Gastroesophageal sphincter (tissue), 4 donors: Measurements from ENCODE around the gene SLC16A10. TPM values are rescaled to one million over a fixed set of nuclear protein-coding genes. Genes with fewer than 3 reads are reported as not detected.
"Not testable (repeated sequence)": the region's sequence is repeated elsewhere in the genome, so short reads cannot be mapped to it uniquely, and the experiment has no call there.

Experiments
- ATAC-seq: fragments of 150-250 bp; one replicate; pipeline ENCODE4 v1.9.1; 2016; ENCODE audit warnings: mild to moderate bottlenecking, moderate library complexity
- H3K27ac ChIP-seq, 4 donors: fragments of 200-600 bp; sonication (generic) in 3 of 4; 1 replicate in 3 of 4; 2 replicates in 1 of 4; pipeline ENCODE4 v1.5.1; 2016 to 2019
- H3K27me3 ChIP-seq: fragments of 200-600 bp; sonication (generic); one replicate; pipeline ENCODE4 v1.5.1; 2019
- H3K36me3 ChIP-seq, 2 donors: fragments of 200-600 bp; sonication (generic); one replicate each; pipeline ENCODE4 v1.5.1; 2019; ENCODE audit warnings: control low read depth in 1 of 2
- H3K4me1 ChIP-seq, 3 donors: fragments of 200-600 bp; sonication (generic); 1 replicate in 2 of 3; 2 replicates in 1 of 3; pipeline ENCODE4 v1.5.1; 2016 to 2019; ENCODE audit warnings: control low read depth in 2 of 3
- H3K4me3 ChIP-seq, 2 donors: fragments of 200-600 bp; sonication (generic); one replicate each; pipeline ENCODE4 v1.5.1; 2019; ENCODE audit warnings: mild to moderate bottlenecking in 1 of 2, moderate library complexity in 1 of 2
- H3K9me3 ChIP-seq, 3 donors: fragments of 200-600 bp; sonication (generic); one replicate each; pipeline ENCODE4 v1.5.1; 2017 to 2019; ENCODE audit warnings: control low read depth in 2 of 3
- CTCF ChIP-seq, 4 experiments: fragments of 200-600 bp in 2 of 4; fragments of 450-650 bp in 2 of 4; sonication (generic) in 1 of 4; IDR thresholded peaks; one replicate each; pipeline ENCODE4 v1.5.1; 2017 to 2019; ENCODE audit warnings: antibody characterized with exemption in 4 of 4, mild to moderate bottlenecking in 2 of 4, moderate library complexity in 2 of 4
- EP300 ChIP-seq: sonication (generic); formaldehyde crosslinking; IDR thresholded peaks from one replicate; pipeline ENCODE4 v1.6.1; 2017; ENCODE audit warnings: antibody characterized with exemption, mild to moderate bottlenecking
- POLR2A ChIP-seq, 2 donors: fragments of 450-650 bp; IDR thresholded peaks; one replicate each; pipeline ENCODE4 v1.6.1; 2017; ENCODE audit warnings: antibody characterized with exemption in 2 of 2, mild to moderate bottlenecking in 2 of 2, moderate library complexity in 1 of 2
- POLR2AphosphoS5 ChIP-seq: sonication (generic); formaldehyde crosslinking; IDR thresholded peaks from one replicate; pipeline ENCODE4 v1.6.1; 2017; ENCODE audit warnings: antibody characterized with exemption
- WGBS, 2 donors: methylation state at CpG; one replicate each; pipeline ENCODE4 v1.1.5; 2018; ENCODE audit warnings: low coverage in 1 of 2; 5-methylcytosine and 5-hydroxymethylcytosine counted together
- total RNA-seq, 4 donors: library from RNA; depleted of rRNA; stranded (reverse); fragments of >200 nt; gene quantifications; one replicate each; pipeline ENCODE4 v1.1.0, GENCODE V29; 2016

SLC16A10 gene
- total RNA-seq, 4 donors from 2014 or later: 0.32 to 4.7 (median 0.93) TPM

DNA sequence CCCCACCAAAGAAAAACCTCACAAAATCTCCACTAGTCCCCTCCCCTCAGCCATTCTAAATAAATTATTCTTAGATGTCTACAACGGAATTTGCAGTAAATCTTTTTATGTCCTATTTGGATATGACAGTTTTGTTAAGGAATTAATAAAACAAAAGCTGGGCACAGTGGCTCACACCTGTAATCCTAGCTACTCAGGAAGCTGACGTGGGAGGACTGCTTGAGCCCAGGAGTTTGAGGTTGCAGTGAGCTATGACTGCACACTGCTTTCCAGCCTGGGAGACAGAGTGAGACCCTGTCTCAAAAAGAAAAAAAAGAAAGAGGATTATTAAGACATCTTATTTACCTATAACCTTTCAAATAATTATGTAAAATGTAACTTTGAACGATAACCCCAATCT, 165.4 kb downstream of the SLC16A10 start:
- H3K4me3 ChIP-seq: no peak overlapping the region
- 62 to 87% methylated on average over 2 to 3 of the region's 3 CpGs for WGBS, 2 donors
- TF ChIP-seq EP300: no peak
- no peak for TF ChIP-seq CTCF (IDR thresholded peaks at IDR 0.05)
- TF ChIP-seq POLR2A (IDR thresholded peaks at IDR 0.05): no peak
- no peak for TF ChIP-seq POLR2AphosphoS5
- H3K27ac ChIP-seq: no peak overlapping the region
- no peak for ATAC-seq
- no peaks in the 10 kb centered on the region for H3K4me1 ChIP-seq
- H3K9me3 ChIP-seq: no peaks in the 10 kb centered on the region
- no peaks in the 10 kb centered on the region for H3K36me3 ChIP-seq
- H3K27me3 ChIP-seq: peaks cover 17% of the 10 kb centered on the region

GRCh38 chr6:111254004-111254778, 166.9 kb downstream of the SLC16A10 start:
- H3K27me3 ChIP-seq: peaks cover 17% of the 10 kb centered on the region
- no peak overlapping the region for H3K27ac ChIP-seq
- H3K9me3 ChIP-seq: no peaks in the 10 kb centered on the region
- ATAC-seq: no peak
- WGBS, 2 donors: 56 to 65% methylated on average over 7 to 9 of the region's 9 CpGs
- no peaks in the 10 kb centered on the region for H3K36me3 ChIP-seq
- no peak overlapping the region for H3K4me3 ChIP-seq
- H3K4me1 ChIP-seq: peaks cover 0 to 7% (median 0%) of the 10 kb centered on the region in 3 donors
- no peak for TF ChIP-seq POLR2AphosphoS5

GRCh38 chr6:111254779-111255166, 167.5 kb downstream of the SLC16A10 start:
- WGBS, 2 donors: 79 to 100% methylated on average over 1 to 6 of the region's 6 CpGs

DNA sequence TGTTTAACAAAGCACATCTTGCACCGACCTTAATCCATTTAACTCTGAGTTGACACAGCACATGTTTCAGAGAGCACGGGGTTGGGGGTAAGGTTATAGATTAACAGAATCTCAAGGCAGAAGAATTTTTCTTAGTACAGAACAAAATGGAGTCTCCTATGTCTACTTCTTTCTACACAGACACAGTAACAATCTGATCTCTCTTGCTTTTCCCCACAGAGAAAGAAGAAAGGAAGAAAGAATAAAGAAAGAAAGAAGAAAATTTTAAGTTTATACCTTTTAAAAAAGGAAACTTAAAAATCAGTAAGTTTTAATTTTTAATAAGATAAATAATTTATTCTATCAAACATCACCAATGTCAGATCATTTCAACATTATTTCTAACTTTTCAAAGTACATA, 168.5 kb downstream of the SLC16A10 start:
- WGBS, 2 donors: no CpG with 5 or more reads among the region's 2 CpGs
- H3K4me3 ChIP-seq: not testable (repeated sequence)

More at GRCh38 chr6:111254779-111255166, 167.5 kb downstream of the SLC16A10 start:
- no peaks in the 10 kb centered on the region for H3K9me3 ChIP-seq
- TF ChIP-seq CTCF (IDR thresholded peaks at IDR 0.05) (no peak), POLR2AphosphoS5 (no peak), EP300 (no peak), POLR2A (IDR thresholded peaks at IDR 0.05) (no peak)
- H3K36me3 ChIP-seq: no peaks in the 10 kb centered on the region
- no peak overlapping the region for H3K27ac ChIP-seq
- no peak for ATAC-seq
- H3K4me3 ChIP-seq: no peak overlapping the region
- H3K27me3 ChIP-seq: peaks cover 17% of the 10 kb centered on the region
- H3K4me1 ChIP-seq: peaks cover 0 to 10% (median 0%) of the 10 kb centered on the region in 3 donors

GRCh38 chr6:111256646-111257045, 169.3 kb downstream of the SLC16A10 start:
- Histone ChIP-seq H3K4me1 (peaks cover 0 to 23% (median 8%) of the 10 kb centered on the region in 3 donors), H3K36me3 (no peaks in the 10 kb centered on the region), H3K27me3 (peaks cover 17% of the 10 kb centered on the region), H3K9me3 (no peaks in the 10 kb centered on the region), H3K27ac (no peak overlapping the region), H3K4me3 (no peak overlapping the region)
- ATAC-seq: no peak
- TF ChIP-seq POLR2AphosphoS5 (no peak), EP300 (no peak)

More for the DNA sequence above, 168.5 kb downstream of the SLC16A10 start:
- H3K27me3 ChIP-seq: peaks cover 17% of the 10 kb centered on the region
- H3K36me3 ChIP-seq, H3K9me3 ChIP-seq, H3K27ac ChIP-seq, ATAC-seq: not testable (repeated sequence)
- peaks cover 0 to 21% (median 8%) of the 10 kb centered on the region in 3 donors for H3K4me1 ChIP-seq

- 84 to 86% methylated on average over 3 to 12 of the region's 13 CpGs for WGBS, 2 donors
- no peaks in the 10 kb centered on the region for H3K36me3 ChIP-seq
- H3K4me3 ChIP-seq: no peak overlapping the region
- H3K9me3 ChIP-seq: no peaks in the 10 kb centered on the region
- peaks cover 0 to 30% (median 8%) of the 10 kb centered on the region in 3 donors for H3K4me1 ChIP-seq
- no peak overlapping the region for H3K27ac ChIP-seq
- no peak for TF ChIP-seq CTCF (IDR thresholded peaks at IDR 0.05)
- TF ChIP-seq POLR2A (IDR thresholded peaks at IDR 0.05): no peak
- H3K27me3 ChIP-seq: peaks cover 17% of the 10 kb centered on the region
- no peak for ATAC-seq
These were observed 170.7 kb downstream of the SLC16A10 start for GRCh38 chr6:111258010-111258409.
